ENCODE measurements around the gene BICD1. TPM values are rescaled to one million over a fixed set of nuclear protein-coding genes. Genes with fewer than 3 reads are reported as not detected.

Gene BICD1
- total and polyA plus RNA-seq, 4 donors: 0.46 to 3.4 (median 1.1) TPM

DNA sequence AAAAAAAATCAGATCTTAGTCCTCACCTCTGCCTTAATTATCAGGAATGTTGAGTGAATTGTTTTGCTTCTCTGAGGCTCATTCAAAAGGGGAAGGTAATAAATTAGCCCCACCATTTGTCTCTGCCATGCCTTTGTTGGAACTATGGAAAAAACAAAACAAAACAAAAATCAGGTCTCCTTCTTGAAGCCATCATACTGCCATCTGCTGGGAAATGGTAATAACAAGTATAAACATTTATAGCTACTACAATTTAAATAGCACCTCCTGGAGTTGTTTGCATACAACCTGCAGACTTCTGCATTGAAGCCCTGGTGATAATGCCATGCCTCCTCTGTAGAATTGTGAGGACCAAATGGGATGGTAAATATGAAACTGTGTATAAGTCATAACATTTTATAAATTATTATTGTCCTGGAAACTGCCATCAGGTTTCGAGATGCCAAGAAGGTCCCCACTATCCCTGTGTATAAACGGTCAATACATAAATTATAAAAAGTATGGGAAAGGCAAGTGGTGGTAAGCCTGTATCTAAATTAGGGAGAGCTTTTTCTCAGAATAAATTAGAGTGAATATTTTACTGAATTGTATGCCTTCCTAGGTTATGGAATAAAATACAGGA, 205.5 kb downstream of the BICD1 start:
- Histone ChIP-seq H3K27ac (ENCODE audit: low read depth in 1 of 2, low read length in 2 of 2) (no peak overlapping the region), H3K9me3 (ENCODE audit: control insufficient read depth in 4 of 4, low read length in 3 of 4) (no peaks in the 10 kb centered on the region), H3K4me3 (ENCODE audit: low read depth in 1 of 3, low read length in 3 of 3) (no peak overlapping the region), H3K27me3 (ENCODE audit: control insufficient read depth in 4 of 4, insufficient read depth in 4 of 4, low read length in 3 of 4) (no peaks in the 10 kb centered on the region), H3K4me1 (ENCODE audit: control insufficient read depth in 4 of 4, insufficient read depth in 4 of 4, low read length in 3 of 4) (no peaks in the 10 kb centered on the region), H3K9ac (ENCODE audit: low read depth in 1 of 2, low read length in 2 of 2) (no peak overlapping the region), H3K36me3 (ENCODE audit: control insufficient read depth in 4 of 4, insufficient read depth in 3 of 4, low read depth in 1 of 4, low read length in 3 of 4) (no peaks in the 10 kb centered on the region)
- WGBS: 85% methylated on average over 2 of the region's 2 CpGs
- no peak for DNase-seq (ENCODE audit: low spot score)
- peak; percentile 80 to 81 for TF ChIP-seq RAD21 (IDR thresholded peaks at IDR 0.05)
- TF ChIP-seq CTCF (IDR thresholded peaks at IDR 0.05; ENCODE audit: low read depth, low read length, missing input control): peak; percentile 49
- TF ChIP-seq HNF4A (conservative IDR thresholded peaks at IDR 0.05): no peak

GRCh38 chr12:32322354-32322753, 215.7 kb downstream of the BICD1 start:
- no peak overlapping the region for H3K9ac ChIP-seq (ENCODE audit: low read depth in 1 of 2, low read length in 2 of 2)
- no peak for DNase-seq (ENCODE audit: low spot score)
- H3K4me1 ChIP-seq (ENCODE audit: control insufficient read depth in 4 of 4, insufficient read depth in 4 of 4, low read length in 3 of 4): no peaks in the 10 kb centered on the region
- no peak for TF ChIP-seq FOXA1 (IDR thresholded peaks at IDR 0.05)
- TF ChIP-seq ZBTB33 (IDR thresholded peaks at IDR 0.05): no peak
- TF ChIP-seq GABPA (IDR thresholded peaks at IDR 0.05 in 1 of 2, conservative IDR thresholded peaks at IDR 0.05 in 1 of 2): no peak
- TF ChIP-seq ATF3 (IDR thresholded peaks at IDR 0.05): no peak
- TF ChIP-seq HNF4G (IDR thresholded peaks at IDR 0.05): no peak
- no peak for TF ChIP-seq HNF4A (conservative IDR thresholded peaks at IDR 0.05)
- H3K4me3 ChIP-seq (ENCODE audit: low read depth in 1 of 3, low read length in 3 of 3): no peak overlapping the region
- no peak overlapping the region for H3K27ac ChIP-seq (ENCODE audit: low read depth in 1 of 2, low read length in 2 of 2)
- H3K9me3 ChIP-seq (ENCODE audit: control insufficient read depth in 4 of 4, low read length in 3 of 4): no peaks in the 10 kb centered on the region
- no peaks in the 10 kb centered on the region for H3K36me3 ChIP-seq (ENCODE audit: control insufficient read depth in 4 of 4, insufficient read depth in 3 of 4, low read depth in 1 of 4, low read length in 3 of 4)
- 96% methylated on average over 7 of the region's 7 CpGs for WGBS
- H3K27me3 ChIP-seq (ENCODE audit: control insufficient read depth in 4 of 4, insufficient read depth in 4 of 4, low read length in 3 of 4): no peaks in the 10 kb centered on the region

DNA sequence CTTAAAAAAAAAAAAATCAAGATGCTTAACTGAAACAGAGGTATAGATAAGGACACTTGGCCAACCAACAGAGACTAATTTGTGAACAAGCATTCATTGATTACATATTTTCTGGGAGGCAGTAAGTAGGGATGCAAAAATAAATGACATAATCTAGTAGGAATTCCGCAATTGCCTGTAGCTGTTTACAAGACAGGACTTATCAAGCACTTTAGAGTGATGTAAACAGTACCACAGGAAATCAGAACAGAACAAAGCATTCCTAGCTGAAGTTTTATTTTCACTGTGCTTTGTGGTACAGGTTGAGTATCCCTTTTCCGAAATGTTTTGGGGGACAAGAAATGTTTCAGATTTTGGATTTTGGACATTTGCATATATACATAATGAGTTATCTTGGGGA, 224.5 kb downstream of the BICD1 start:
- Histone ChIP-seq H3K27ac (ENCODE audit: low read depth in 1 of 2, low read length in 2 of 2) (no peak overlapping the region), H3K4me1 (ENCODE audit: control insufficient read depth in 4 of 4, insufficient read depth in 4 of 4, low read length in 3 of 4) (no peaks in the 10 kb centered on the region), H3K9ac (ENCODE audit: low read depth in 1 of 2, low read length in 2 of 2) (no peak overlapping the region), H3K27me3 (ENCODE audit: control insufficient read depth in 4 of 4, insufficient read depth in 4 of 4, low read length in 3 of 4) (no peaks in the 10 kb centered on the region), H3K9me3 (ENCODE audit: control insufficient read depth in 4 of 4, low read length in 3 of 4) (no peaks in the 10 kb centered on the region), H3K36me3 (ENCODE audit: control insufficient read depth in 4 of 4, insufficient read depth in 3 of 4, low read depth in 1 of 4, low read length in 3 of 4) (no peaks in the 10 kb centered on the region), H3K4me3 (ENCODE audit: low read depth in 1 of 3, low read length in 3 of 3) (no peak overlapping the region)
- TF ChIP-seq HNF4G (IDR thresholded peaks at IDR 0.05): no peak
- TF ChIP-seq GABPA (IDR thresholded peaks at IDR 0.05 in 1 of 2, conservative IDR thresholded peaks at IDR 0.05 in 1 of 2): no peak
- TF ChIP-seq FOXA2 (IDR thresholded peaks at IDR 0.05): no peak
- TF ChIP-seq, protein P1, sequence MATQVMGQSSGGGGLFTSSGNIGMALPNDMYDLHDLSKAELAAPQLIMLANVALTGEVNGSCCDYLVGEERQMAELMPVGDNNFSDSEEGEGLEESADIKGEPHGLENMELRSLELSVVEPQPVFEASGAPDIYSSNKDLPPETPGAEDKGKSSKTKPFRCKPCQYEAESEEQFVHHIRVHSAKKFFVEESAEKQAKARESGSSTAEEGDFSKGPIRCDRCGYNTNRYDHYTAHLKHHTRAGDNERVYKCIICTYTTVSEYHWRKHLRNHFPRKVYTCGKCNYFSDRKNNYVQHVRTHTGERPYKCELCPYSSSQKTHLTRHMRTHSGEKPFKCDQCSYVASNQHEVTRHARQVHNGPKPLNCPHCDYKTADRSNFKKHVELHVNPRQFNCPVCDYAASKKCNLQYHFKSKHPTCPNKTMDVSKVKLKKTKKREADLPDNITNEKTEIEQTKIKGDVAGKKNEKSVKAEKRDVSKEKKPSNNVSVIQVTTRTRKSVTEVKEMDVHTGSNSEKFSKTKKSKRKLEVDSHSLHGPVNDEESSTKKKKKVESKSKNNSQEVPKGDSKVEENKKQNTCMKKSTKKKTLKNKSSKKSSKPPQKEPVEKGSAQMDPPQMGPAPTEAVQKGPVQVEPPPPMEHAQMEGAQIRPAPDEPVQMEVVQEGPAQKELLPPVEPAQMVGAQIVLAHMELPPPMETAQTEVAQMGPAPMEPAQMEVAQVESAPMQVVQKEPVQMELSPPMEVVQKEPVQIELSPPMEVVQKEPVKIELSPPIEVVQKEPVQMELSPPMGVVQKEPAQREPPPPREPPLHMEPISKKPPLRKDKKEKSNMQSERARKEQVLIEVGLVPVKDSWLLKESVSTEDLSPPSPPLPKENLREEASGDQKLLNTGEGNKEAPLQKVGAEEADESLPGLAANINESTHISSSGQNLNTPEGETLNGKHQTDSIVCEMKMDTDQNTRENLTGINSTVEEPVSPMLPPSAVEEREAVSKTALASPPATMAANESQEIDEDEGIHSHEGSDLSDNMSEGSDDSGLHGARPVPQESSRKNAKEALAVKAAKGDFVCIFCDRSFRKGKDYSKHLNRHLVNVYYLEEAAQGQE (IDR thresholded peaks at IDR 0.05): no peak
- TF ChIP-seq NR2F2 (IDR thresholded peaks at IDR 0.05): no peak
- no peak for TF ChIP-seq RXRA (IDR thresholded peaks at IDR 0.05)
- TF ChIP-seq FOXA1 (IDR thresholded peaks at IDR 0.05): no peak
- no peak for TF ChIP-seq EGR1 (IDR thresholded peaks at IDR 0.05; ENCODE audit: low read depth in 2 of 2)
- no peak for DNase-seq (ENCODE audit: low spot score)
- WGBS: 83% methylated on average over 2 of the region's 2 CpGs
